ENCODE results near the gene C9orf85.

Gene C9orf85

GRCh38 chr9:71879644-71880174 is 31.7 kb upstream of the C9orf85 start:
- no peak overlapping the region for H3K27ac ChIP-seq
- no peak for TF ChIP-seq ZFX (IDR thresholded peaks at IDR 0.05)
- no peak for TF ChIP-seq CTCF (conservative IDR thresholded peaks at IDR 0.05)

GRCh38 chr9:71884005-71884404 is 27.4 kb upstream of the C9orf85 start:
- no peak overlapping the region for H3K27ac ChIP-seq

GRCh38 chr9:71885467-71885866 is 26.0 kb upstream of the C9orf85 start:
- TF ChIP-seq CTCF (conservative IDR thresholded peaks at IDR 0.05) (no peak), ZFX (IDR thresholded peaks at IDR 0.05) (no peak)
- H3K27ac ChIP-seq: no peak overlapping the region

More at GRCh38 chr9:71884005-71884404, 27.4 kb upstream of the C9orf85 start:
- TF ChIP-seq ZFX (IDR thresholded peaks at IDR 0.05) (no peak), CTCF (conservative IDR thresholded peaks at IDR 0.05) (no peak)

GRCh38 chr9:71886015-71886414 is 25.4 kb upstream of the C9orf85 start:
- TF ChIP-seq ZFX (IDR thresholded peaks at IDR 0.05) (no peak), CTCF (conservative IDR thresholded peaks at IDR 0.05) (no peak)
- no peak overlapping the region for H3K27ac ChIP-seq

- H3K27ac ChIP-seq: no peak overlapping the region
- no peak for TF ChIP-seq ZFX (IDR thresholded peaks at IDR 0.05)
- no peak for TF ChIP-seq CTCF (conservative IDR thresholded peaks at IDR 0.05)
Observed at GRCh38 chr9:71886541-71886940, 24.9 kb upstream of the C9orf85 start.

GRCh38 chr9:71887362-71887761 is 24.1 kb upstream of the C9orf85 start:
- no peak overlapping the region for H3K27ac ChIP-seq
- TF ChIP-seq ZFX (IDR thresholded peaks at IDR 0.05) (no peak), CTCF (conservative IDR thresholded peaks at IDR 0.05) (no peak)

- TF ChIP-seq CTCF (conservative IDR thresholded peaks at IDR 0.05) (no peak), ZFX (IDR thresholded peaks at IDR 0.05) (no peak)
- H3K27ac ChIP-seq: no peak overlapping the region
Observed at GRCh38 chr9:71890042-71890679, 21.3 kb upstream of the C9orf85 start.

All from C4-2B (cell line).